Endothelial cell (in vitro differentiated cells): ENCODE measurements around the gene ASPA. TPM values are rescaled to one million over a fixed set of nuclear protein-coding genes. Genes with fewer than 3 reads are reported as not detected.

Experiments used
- DNase-seq: peaks from one replicate; pipeline ENCODE4 v3.0.0; 2021; ENCODE audit warnings: low spot score
- H3K27ac Mint-ChIP-seq: one replicate; pipeline ENCODE4 v1.8.0; 2021; ENCODE audit warnings: mixed read lengths, inconsistent platforms; ENCODE audit not compliant: unreplicated experiment
- H3K27me3 Mint-ChIP-seq: one replicate; pipeline ENCODE4 v1.8.0; 2021; ENCODE audit warnings: mild to moderate bottlenecking, moderate library complexity, mixed read lengths, inconsistent platforms; ENCODE audit not compliant: unreplicated experiment
- H3K36me3 Mint-ChIP-seq: one replicate; pipeline ENCODE4 v1.8.0; 2021; ENCODE audit warnings: mild to moderate bottlenecking, low read depth, mixed read lengths, inconsistent platforms; ENCODE audit not compliant: unreplicated experiment
- H3K4me1 Mint-ChIP-seq: one replicate; pipeline ENCODE4 v1.8.0; 2021; ENCODE audit warnings: mild to moderate bottlenecking, mixed read lengths, inconsistent platforms; ENCODE audit not compliant: unreplicated experiment
- H3K4me3 Mint-ChIP-seq: one replicate; pipeline ENCODE4 v1.8.0; 2021; ENCODE audit warnings: mild to moderate bottlenecking, mixed read lengths, inconsistent platforms; ENCODE audit not compliant: unreplicated experiment
- H3K9me3 Mint-ChIP-seq: one replicate; pipeline ENCODE4 v1.8.0; 2021; ENCODE audit warnings: mixed read lengths, inconsistent platforms; ENCODE audit not compliant: unreplicated experiment
- total RNA-seq: library from RNA; stranded (reverse); fragmentation: NEBNext Ultra II Directional; extraction: Animal tissue kit (Norgen Biotek cat#: 25700); gene quantifications from one replicate; pipeline ENCODE4 v1.2.1, GENCODE V29; 2021; ENCODE audit not compliant: unreplicated experiment
- TF ChIP-seq, protein P1 (sequence below): fragments of 200-600 bp; sonication (generic); IDR thresholded peaks from one replicate; pipeline ENCODE4 v1.5.0; 2021; ENCODE audit warnings: antibody characterized with exemption; ENCODE audit not compliant: unreplicated experiment

The ASPA gene
- total RNA-seq, 1 donor from 2014 or later = not detected

DNA sequence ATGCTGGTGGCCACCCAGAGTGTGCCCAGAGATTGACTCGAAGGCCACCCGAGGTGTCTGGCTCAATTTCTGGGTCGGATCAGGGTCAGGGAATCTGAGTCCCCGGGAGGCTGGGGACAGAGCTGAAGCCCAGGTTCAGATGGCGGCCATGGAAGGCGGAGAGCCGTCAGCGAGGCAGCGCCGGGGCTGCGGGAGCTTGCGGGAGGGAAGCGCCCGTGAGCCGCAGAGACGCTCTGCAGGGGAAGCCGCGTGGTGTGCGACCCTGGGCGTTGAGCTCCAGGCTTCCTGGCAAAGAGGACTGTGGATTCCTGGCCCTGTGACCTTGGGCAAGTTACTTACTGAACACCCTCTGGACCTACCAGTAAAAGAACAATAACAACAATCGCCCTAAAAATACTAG is 3.7 kb upstream of the ASPA start:
- Mint-ChIP-seq H3K27me3 (no peaks in the 10 kb centered on the region), H3K4me3 (no peak overlapping the region), H3K9me3 (no peaks in the 10 kb centered on the region), H3K27ac (no peak overlapping the region), H3K4me1 (no peaks in the 10 kb centered on the region), H3K36me3 (no peaks in the 10 kb centered on the region)
- no peak for DNase-seq
- TF ChIP-seq, protein P1, sequence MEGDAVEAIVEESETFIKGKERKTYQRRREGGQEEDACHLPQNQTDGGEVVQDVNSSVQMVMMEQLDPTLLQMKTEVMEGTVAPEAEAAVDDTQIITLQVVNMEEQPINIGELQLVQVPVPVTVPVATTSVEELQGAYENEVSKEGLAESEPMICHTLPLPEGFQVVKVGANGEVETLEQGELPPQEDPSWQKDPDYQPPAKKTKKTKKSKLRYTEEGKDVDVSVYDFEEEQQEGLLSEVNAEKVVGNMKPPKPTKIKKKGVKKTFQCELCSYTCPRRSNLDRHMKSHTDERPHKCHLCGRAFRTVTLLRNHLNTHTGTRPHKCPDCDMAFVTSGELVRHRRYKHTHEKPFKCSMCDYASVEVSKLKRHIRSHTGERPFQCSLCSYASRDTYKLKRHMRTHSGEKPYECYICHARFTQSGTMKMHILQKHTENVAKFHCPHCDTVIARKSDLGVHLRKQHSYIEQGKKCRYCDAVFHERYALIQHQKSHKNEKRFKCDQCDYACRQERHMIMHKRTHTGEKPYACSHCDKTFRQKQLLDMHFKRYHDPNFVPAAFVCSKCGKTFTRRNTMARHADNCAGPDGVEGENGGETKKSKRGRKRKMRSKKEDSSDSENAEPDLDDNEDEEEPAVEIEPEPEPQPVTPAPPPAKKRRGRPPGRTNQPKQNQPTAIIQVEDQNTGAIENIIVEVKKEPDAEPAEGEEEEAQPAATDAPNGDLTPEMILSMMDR = no peak

DNA sequence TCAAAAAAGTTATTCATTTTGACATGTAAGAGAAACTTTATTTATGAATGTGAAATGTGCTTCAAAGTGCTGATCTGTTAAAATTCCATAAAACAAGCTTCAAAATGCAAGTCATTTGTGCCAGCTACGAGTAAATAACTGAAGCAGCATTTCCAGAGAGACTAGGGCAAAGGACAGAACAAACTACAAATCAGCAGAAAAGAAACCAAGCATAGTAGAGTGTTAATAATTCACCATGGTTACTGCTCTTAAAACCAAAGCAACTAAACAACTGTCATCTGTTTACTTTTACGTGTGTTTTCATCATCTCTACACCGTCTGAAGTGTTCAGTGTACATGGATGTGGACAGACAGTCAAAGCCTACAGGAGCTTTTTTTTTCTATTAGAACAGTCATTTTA is 1.6 kb upstream of the ASPA start:
- Mint-ChIP-seq H3K27me3 (no peaks in the 10 kb centered on the region), H3K27ac (no peak overlapping the region), H3K36me3 (no peaks in the 10 kb centered on the region), H3K4me3 (no peak overlapping the region), H3K9me3 (no peaks in the 10 kb centered on the region), H3K4me1 (no peaks in the 10 kb centered on the region)
- no peak for DNase-seq
- TF ChIP-seq, protein P1 = no peak

DNA sequence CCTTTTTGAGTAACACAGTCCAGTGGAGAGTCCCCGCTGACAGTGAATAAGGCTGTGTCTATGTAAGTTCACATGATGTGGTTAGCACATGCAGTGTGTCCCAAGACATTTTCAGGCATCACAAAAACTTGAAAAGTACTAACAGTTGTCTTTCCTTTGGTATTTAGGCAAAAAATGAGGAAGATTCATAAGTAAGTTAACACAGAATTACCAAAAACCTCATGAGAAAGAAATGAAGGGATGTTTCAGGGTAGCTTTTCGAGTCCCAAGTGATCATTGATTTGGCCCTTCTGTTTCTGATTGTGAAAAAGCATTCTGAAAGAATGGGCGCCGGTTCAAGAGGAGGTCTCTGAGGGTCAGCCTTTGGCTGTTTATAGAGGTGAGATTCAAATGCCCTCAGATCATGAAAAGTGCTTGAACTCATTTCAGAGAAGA is 529 bp upstream of the ASPA start:
- Mint-ChIP-seq H3K4me3 (no peak overlapping the region), H3K27me3 (no peaks in the 10 kb centered on the region), H3K4me1 (no peaks in the 10 kb centered on the region), H3K36me3 (no peaks in the 10 kb centered on the region), H3K27ac (no peak overlapping the region), H3K9me3 (no peaks in the 10 kb centered on the region)
- no peak for DNase-seq
- TF ChIP-seq, protein P1 = no peak

DNA sequence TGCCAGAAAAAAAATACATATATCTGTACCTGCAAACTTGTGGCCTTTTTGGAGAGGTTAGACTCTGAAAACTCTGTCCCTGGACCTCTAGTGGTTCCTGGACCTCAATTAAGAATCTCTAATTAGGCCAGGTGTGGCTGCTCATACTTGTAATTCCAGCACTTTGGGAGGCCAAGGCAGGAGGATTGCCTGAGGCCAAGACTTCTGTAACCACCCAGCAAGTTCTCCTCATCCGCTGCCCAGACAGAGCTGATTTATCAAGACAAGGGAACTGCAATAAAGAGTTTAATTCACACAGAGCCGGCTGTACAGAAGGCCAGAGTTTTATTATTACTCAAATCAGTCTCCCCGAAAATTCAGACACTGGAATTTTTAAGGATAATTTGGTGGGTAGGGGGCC is 4.2 kb downstream of the ASPA start:
- TF ChIP-seq, protein P1 = no peak
- Mint-ChIP-seq H3K36me3 (no peaks in the 10 kb centered on the region), H3K9me3 (no peaks in the 10 kb centered on the region), H3K4me1 (no peaks in the 10 kb centered on the region), H3K27me3 (no peaks in the 10 kb centered on the region), H3K4me3 (no peak overlapping the region), H3K27ac (no peak overlapping the region)
- no peak for DNase-seq

DNA sequence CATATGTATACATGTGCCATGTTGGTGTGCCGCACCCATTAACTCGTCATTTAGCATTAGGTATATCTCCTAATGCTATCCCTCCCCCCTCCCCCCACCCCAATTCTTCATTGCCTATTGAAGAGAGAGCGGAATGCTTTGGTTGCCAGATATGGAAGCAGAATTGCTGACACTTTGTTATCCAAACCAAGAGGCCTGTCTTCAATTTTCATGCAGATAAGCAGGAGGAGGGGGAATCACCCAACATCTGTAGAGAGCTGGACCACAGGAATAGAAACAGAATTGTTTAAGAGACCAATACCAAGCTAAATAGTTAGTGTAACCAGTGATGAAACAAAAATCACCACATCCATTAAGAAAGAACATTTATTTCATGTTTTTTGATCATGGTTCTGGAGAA is 7.1 kb downstream of the ASPA start:
- H3K4me3 Mint-ChIP-seq = no peak overlapping the region
- no peak overlapping the region for H3K27ac Mint-ChIP-seq
- no peaks in the 10 kb centered on the region for H3K4me1 Mint-ChIP-seq
- H3K27me3 Mint-ChIP-seq = no peaks in the 10 kb centered on the region
- no peaks in the 10 kb centered on the region for H3K36me3 Mint-ChIP-seq
- TF ChIP-seq, protein P1 = no peak
- H3K9me3 Mint-ChIP-seq = no peaks in the 10 kb centered on the region
- no peak for DNase-seq
